Endothelial cell of umbilical vein (primary cell): ENCODE measurements around the gene MRPL42. TPM values are rescaled to one million over a fixed set of nuclear protein-coding genes. Genes with fewer than 3 reads are reported as not detected.

ENCODE experiments used
- BruUV-seq: library from RNA; stranded (reverse); fragments of 400-500 nt; replicated peaks from 2 replicates; lab custom pipeline; 2021; lab: Mats Ljungman, UMichigan
- CTCF ChIA-PET: fragments of 300-600, 350-600 bp; sonication (Branson Sonifier 250); formaldehyde crosslinking; loops from one replicate; lab custom pipeline; 2021; ENCODE audit warnings: antibody characterized with exemption, inconsistent platforms; lab: Charles Lee
- POLR2A ChIA-PET: fragments of 300-600, 350-600 bp; sonication (Branson Sonifier 250); formaldehyde crosslinking; loops from one replicate; lab custom pipeline; 2021; ENCODE audit warnings: antibody characterized with exemption, inconsistent platforms; lab: Charles Lee
- DNase-seq: peaks from one replicate; pipeline ENCODE4 v3.0.0-alpha.2; 2011; ENCODE audit warnings: low read depth, low spot score
- FAIRE-seq: peaks from 2 replicates; lab custom pipeline; 2011; peaks lifted over from hg19 to GRCh38; lab: Jason Lieb, UNC
- H2AFZ ChIP-seq: 2 replicates; pipeline ENCODE4 v1.6.0; 2012; ENCODE audit warnings: low read depth, low read length, control low read depth, inconsistent platforms
- H3K27ac ChIP-seq: 2 replicates; pipeline ENCODE4 v1.5.1; 2011; ENCODE audit warnings: low read depth, mild to moderate bottlenecking, control low read depth, low read length, moderate library complexity; ENCODE audit not compliant: insufficient read depth
- H3K27me3 ChIP-seq, 2 experiments: 2 replicates each; pipeline versions ENCODE4 v1.6.0 to v1.6.1; 2011; ENCODE audit warnings: low read length in 2 of 2, mixed read lengths in 1 of 2; ENCODE audit not compliant: control insufficient read depth in 2 of 2, insufficient read depth in 2 of 2
- H3K36me3 ChIP-seq, 2 experiments: 2 replicates in 1 of 2; 3 replicates in 1 of 2; pipeline ENCODE4 v1.5.1; 2011; ENCODE audit warnings: low read length in 2 of 2, mild to moderate bottlenecking in 1 of 2, moderate library complexity in 1 of 2; ENCODE audit not compliant: control insufficient read depth in 2 of 2, insufficient read depth in 2 of 2; ENCODE audit errors: extremely low read depth in 1 of 2
- H3K4me1 ChIP-seq: 3 replicates; pipeline ENCODE4 v1.5.1; 2011; ENCODE audit warnings: mild to moderate bottlenecking, low read length; ENCODE audit not compliant: control insufficient read depth, insufficient read depth; ENCODE audit errors: extremely low read depth
- H3K4me2 ChIP-seq: 2 replicates; pipeline ENCODE4 v1.6.1; 2011; ENCODE audit warnings: low read length, control low read depth, mixed read lengths; ENCODE audit not compliant: insufficient read depth
- H3K4me3 ChIP-seq, 3 experiments: fragments of 200-600 bp in 1 of 3; sonication (generic), shearing (Covaris generic) in 1 of 3; replicated peaks in 1 of 3; 2 replicates each; pipeline ENCODE4 v1.5.1; 2011 to 2016; ENCODE audit warnings: control low read depth in 3 of 3, low read length in 3 of 3, mild to moderate bottlenecking in 2 of 3, inconsistent platforms in 1 of 3, low read depth in 1 of 3, moderate library complexity in 1 of 3; ENCODE audit not compliant: insufficient read depth in 1 of 3
- H3K79me2 ChIP-seq: 2 replicates; pipeline ENCODE4 v1.6.0; 2012; ENCODE audit warnings: low read length, inconsistent platforms; ENCODE audit not compliant: control insufficient read depth, insufficient read depth
- H3K9ac ChIP-seq: replicated peaks from 2 replicates; pipeline ENCODE3; 2011; ENCODE audit warnings: low read length, control low read depth; ENCODE audit not compliant: insufficient read depth; ENCODE audit errors: extremely low read depth
- H3K9me1 ChIP-seq: replicated peaks from 3 replicates; pipeline ENCODE4 v1.6.0; 2011; ENCODE audit warnings: mild to moderate bottlenecking, low read length; ENCODE audit not compliant: control insufficient read depth, insufficient read depth; ENCODE audit errors: extremely low read depth
- H3K9me3 ChIP-seq: replicated peaks from 2 replicates; pipeline ENCODE4 v1.5.1; 2012; ENCODE audit warnings: low read length, inconsistent platforms; ENCODE audit not compliant: control insufficient read depth, insufficient read depth
- H4K20me1 ChIP-seq: replicated peaks from 2 replicates; pipeline ENCODE3; 2011; ENCODE audit warnings: mild to moderate bottlenecking, low read length; ENCODE audit not compliant: control insufficient read depth, insufficient read depth; ENCODE audit errors: extremely low read depth
- EZH2 ChIP-seq: IDR thresholded peaks from 2 replicates; pipeline ENCODE4 v1.6.1; 2012; ENCODE audit warnings: borderline replicate concordance, low read depth, mild to moderate bottlenecking, moderate library complexity, low read length, inconsistent platforms; ENCODE audit not compliant: severe bottlenecking
- GATA2 ChIP-seq: IDR thresholded peaks from 2 replicates; pipeline ENCODE4 v1.7.0; 2011; ENCODE audit warnings: low read depth, mild to moderate bottlenecking, moderate library complexity, mixed read lengths, low read length; ENCODE audit not compliant: insufficient read length, insufficient read depth
- MAX ChIP-seq: IDR thresholded peaks from 2 replicates; pipeline ENCODE4 v1.6.1; 2011; ENCODE audit not compliant: insufficient read depth, insufficient read length
- dilution Hi-C: fragments of 300-500 bp; cut with MboI; formaldehyde crosslinking; loops from one replicate; pipeline ENCODE4 v1.15.0; 2019; ENCODE audit warnings: low sequenced_read_pairs; ENCODE audit not compliant: extremely low pct_ligation_motif_present
- intact Hi-C: fragments of 100-400 bp; cut with micrococcal nuclease; formaldehyde crosslinking; loops from one replicate; pipeline ENCODE4 v1.10.0; 2022
- polyA plus RNA-seq, 4 experiments: library from polyadenylated mRNA; depleted of rRNA in 3 of 4; stranded (reverse) in 3 of 4; unstranded in 1 of 4; fragments of >200 nt; gene quantifications; 2 replicates each; pipeline versions ENCODE4 v1.2.1 to v1.2.3, GENCODE V29; 2011 to 2012; ENCODE audit warnings: missing spikeins in 1 of 4
- total RNA-seq: library from RNA; stranded (reverse); gene quantifications from 2 replicates; pipeline ENCODE4 v1.2.3, GENCODE V29; 2021
- TF ChIP-seq, protein P1 (sequence below), 2 donors: IDR thresholded peaks; 1 replicate in 1 of 2; 2 replicates in 1 of 2; pipeline ENCODE4 v1.5.1; 2011; ENCODE audit warnings: low read length in 2 of 2, mild to moderate bottlenecking in 2 of 2, moderate library complexity in 2 of 2, control low read depth in 1 of 2, inconsistent platforms in 1 of 2, low read depth in 1 of 2; ENCODE audit not compliant: insufficient read depth in 1 of 2; ENCODE audit errors: extremely low read depth in 1 of 2

MRPL42 gene
- total and polyA plus RNA-seq, 2 donors (not counting 3 experiments of a cell fraction or from before 2014, with no cell fraction given): 38.5 to 61.2 TPM

DNA sequence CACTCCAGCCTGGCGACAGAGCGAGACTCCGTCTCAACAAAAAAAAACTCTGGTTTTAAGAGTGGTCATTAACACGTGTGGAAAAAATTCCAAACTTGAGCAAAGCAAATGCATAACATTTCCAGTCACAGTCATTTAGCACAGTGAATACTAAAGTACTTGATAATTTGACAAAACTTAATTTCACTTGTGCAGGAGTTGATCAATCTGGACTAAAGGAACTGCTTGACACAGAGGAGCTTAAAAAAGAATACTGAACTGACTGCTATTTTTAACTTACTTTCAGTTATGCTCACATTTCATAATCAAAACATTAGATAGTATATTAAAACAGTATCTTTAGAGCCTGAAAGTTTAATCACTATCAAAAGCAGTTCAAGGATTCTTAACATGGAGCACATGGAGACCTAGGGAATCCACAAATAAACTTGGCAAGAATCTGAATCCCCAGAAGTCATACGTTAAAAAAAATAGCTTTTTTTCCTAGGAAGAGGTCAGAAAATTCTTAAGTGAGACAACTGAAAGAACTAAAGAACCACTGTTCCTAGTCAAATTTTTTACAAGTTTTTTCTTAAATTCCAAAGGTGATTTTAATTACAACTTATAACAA, 33.0 kb upstream of the MRPL42 start:
- H3K79me2 ChIP-seq: peaks cover 99% of the 10 kb centered on the region

More for the DNA sequence above, 33.0 kb upstream of the MRPL42 start:
- ChIA-PET POLR2A (no interaction called here), CTCF (interaction anchor here (0.8 to 1.5 kb wide), 4 partner anchors 12 to 668 kb away, joined by 3 to 8 read pairs (median 4); no protein-coding TSS in a partner anchor)
- Histone ChIP-seq H3K4me3 (no peak overlapping the region), H4K20me1 (peaks cover 21% of the 10 kb centered on the region), H3K9me3 (no peaks in the 10 kb centered on the region), H3K27me3 (no peaks in the 10 kb centered on the region), H3K4me1 (peaks cover under 1% of the 10 kb centered on the region), H2AFZ (no peak overlapping the region), H3K36me3 (no peaks in the 10 kb centered on the region), H3K9me1 (no peaks in the 10 kb centered on the region), H3K27ac (no peak overlapping the region), H3K4me2 (no peak overlapping the region), H3K9ac (no peak overlapping the region)
- DNase-seq (no peak), FAIRE-seq (no peak)
- intact Hi-C loops (no loop called here), dilution Hi-C loops (no loop called here)
- BruUV-seq: no TSS peak
- TF ChIP-seq, protein P1, sequence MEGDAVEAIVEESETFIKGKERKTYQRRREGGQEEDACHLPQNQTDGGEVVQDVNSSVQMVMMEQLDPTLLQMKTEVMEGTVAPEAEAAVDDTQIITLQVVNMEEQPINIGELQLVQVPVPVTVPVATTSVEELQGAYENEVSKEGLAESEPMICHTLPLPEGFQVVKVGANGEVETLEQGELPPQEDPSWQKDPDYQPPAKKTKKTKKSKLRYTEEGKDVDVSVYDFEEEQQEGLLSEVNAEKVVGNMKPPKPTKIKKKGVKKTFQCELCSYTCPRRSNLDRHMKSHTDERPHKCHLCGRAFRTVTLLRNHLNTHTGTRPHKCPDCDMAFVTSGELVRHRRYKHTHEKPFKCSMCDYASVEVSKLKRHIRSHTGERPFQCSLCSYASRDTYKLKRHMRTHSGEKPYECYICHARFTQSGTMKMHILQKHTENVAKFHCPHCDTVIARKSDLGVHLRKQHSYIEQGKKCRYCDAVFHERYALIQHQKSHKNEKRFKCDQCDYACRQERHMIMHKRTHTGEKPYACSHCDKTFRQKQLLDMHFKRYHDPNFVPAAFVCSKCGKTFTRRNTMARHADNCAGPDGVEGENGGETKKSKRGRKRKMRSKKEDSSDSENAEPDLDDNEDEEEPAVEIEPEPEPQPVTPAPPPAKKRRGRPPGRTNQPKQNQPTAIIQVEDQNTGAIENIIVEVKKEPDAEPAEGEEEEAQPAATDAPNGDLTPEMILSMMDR (IDR thresholded peaks at IDR 0.05; ENCODE audit: extremely low read depth in 1 of 2, insufficient read depth in 1 of 2, low read depth in 1 of 2, low read length in 2 of 2): no peak
- TF ChIP-seq GATA2 (no peak), MAX (no peak), EZH2 (no peak)
